ENCODE data around the gene FRMPD1.

FRMPD1 gene

GRCh38 chr9:37625036-37625757 is 25.6 kb upstream of the FRMPD1 start:
- no peak overlapping the region for H2BK15ac ChIP-seq (replicated peaks; ENCODE audit: low read depth)
- no peak overlapping the region for H3K27ac ChIP-seq (ENCODE audit: low read depth, low read length)
- H3K4me1 ChIP-seq (ENCODE audit: control insufficient read depth, low read depth, low read length), result no peaks in the 10 kb centered on the region
- no peak overlapping the region for H4K5ac ChIP-seq (ENCODE audit: low read length)
- H3K79me2 ChIP-seq (ENCODE audit: control insufficient read depth, insufficient read depth, low read length), result no peaks in the 10 kb centered on the region
- H3K4ac ChIP-seq (ENCODE audit: low read depth, low read length), result no peak overlapping the region
- H3K27me3 ChIP-seq (ENCODE audit: insufficient read depth, low read length, poor library complexity), result no peaks in the 10 kb centered on the region
- no peak overlapping the region for H3K56ac ChIP-seq (ENCODE audit: low read length)
- H2BK120ac ChIP-seq (ENCODE audit: low read depth, low read length), result no peak overlapping the region
- DNase-seq, result no peak
- no peak overlapping the region for H3K18ac ChIP-seq (ENCODE audit: low read length)
- no peak overlapping the region for H3K4me3 ChIP-seq (ENCODE audit: low read length)
- no CpG with 5 or more reads among the region's 5 CpGs for whole genome bisulfite sequencing (ENCODE audit: extremely low coverage, insufficient coverage, low lambda C conversion rate)
- no peaks in the 10 kb centered on the region for H3K36me3 ChIP-seq (ENCODE audit: control insufficient read depth, insufficient read depth, low read length)
- H3K79me1 ChIP-seq (ENCODE audit: low read length), result no peaks in the 10 kb centered on the region
- no peak overlapping the region for H3K9ac ChIP-seq (ENCODE audit: low read length)
- H3K23ac ChIP-seq (ENCODE audit: low read length), result no peak overlapping the region
- no peak overlapping the region for H4K8ac ChIP-seq (ENCODE audit: low read depth, low read length)
- no peak overlapping the region for H2AK5ac ChIP-seq (ENCODE audit: low read length)
- H2BK5ac ChIP-seq (ENCODE audit: low read length), result no peak overlapping the region
- H3K4me2 ChIP-seq (ENCODE audit: low read length), result no peak overlapping the region

DNA sequence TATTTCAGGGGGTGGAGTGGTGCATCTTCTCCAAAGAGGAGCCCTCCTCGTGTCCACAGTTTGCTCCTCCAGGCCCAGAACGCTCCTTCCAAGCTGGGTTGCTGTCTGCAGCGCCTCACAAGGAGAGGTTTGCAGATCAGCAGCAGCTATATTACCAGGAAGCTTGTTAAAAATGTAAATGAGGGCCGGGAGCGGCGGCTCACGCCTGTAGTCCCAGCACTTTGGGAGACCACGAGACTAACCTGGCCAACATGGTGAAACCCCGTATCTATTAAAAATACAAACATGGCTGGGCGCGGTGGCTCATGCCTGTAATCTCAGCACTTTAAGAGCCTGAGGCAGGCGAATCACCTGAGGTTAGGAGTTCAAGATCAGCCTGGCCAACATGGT is 25.0 kb upstream of the FRMPD1 start:
- Histone ChIP-seq H3K23ac (ENCODE audit: low read length) (no peak overlapping the region), H2BK120ac (ENCODE audit: low read depth, low read length) (no peak overlapping the region), H3K4me2 (ENCODE audit: low read length) (no peak overlapping the region), H3K79me2 (ENCODE audit: control insufficient read depth, insufficient read depth, low read length) (no peaks in the 10 kb centered on the region), H3K27ac (ENCODE audit: low read depth, low read length) (no peak overlapping the region), H2BK5ac (ENCODE audit: low read length) (no peak overlapping the region), H3K9ac (ENCODE audit: low read length) (no peak overlapping the region), H4K5ac (ENCODE audit: low read length) (no peak overlapping the region), H2BK15ac (replicated peaks; ENCODE audit: low read depth) (no peak overlapping the region), H3K27me3 (ENCODE audit: insufficient read depth, low read length, poor library complexity) (no peaks in the 10 kb centered on the region), H3K4me3 (ENCODE audit: low read length) (no peak overlapping the region), H3K36me3 (ENCODE audit: control insufficient read depth, insufficient read depth, low read length) (no peaks in the 10 kb centered on the region), H2AK5ac (ENCODE audit: low read length) (no peak overlapping the region), H3K18ac (ENCODE audit: low read length) (no peak overlapping the region), H3K56ac (ENCODE audit: low read length) (no peak overlapping the region), H3K4ac (ENCODE audit: low read depth, low read length) (no peak overlapping the region), H3K79me1 (ENCODE audit: low read length) (no peaks in the 10 kb centered on the region), H3K4me1 (ENCODE audit: control insufficient read depth, low read depth, low read length) (no peaks in the 10 kb centered on the region), H4K8ac (ENCODE audit: low read depth, low read length) (no peak overlapping the region)
- DNase-seq, result no peak
- WGBS (ENCODE audit: extremely low coverage, insufficient coverage, low lambda C conversion rate), result no CpG with 5 or more reads among the region's 12 CpGs

DNA sequence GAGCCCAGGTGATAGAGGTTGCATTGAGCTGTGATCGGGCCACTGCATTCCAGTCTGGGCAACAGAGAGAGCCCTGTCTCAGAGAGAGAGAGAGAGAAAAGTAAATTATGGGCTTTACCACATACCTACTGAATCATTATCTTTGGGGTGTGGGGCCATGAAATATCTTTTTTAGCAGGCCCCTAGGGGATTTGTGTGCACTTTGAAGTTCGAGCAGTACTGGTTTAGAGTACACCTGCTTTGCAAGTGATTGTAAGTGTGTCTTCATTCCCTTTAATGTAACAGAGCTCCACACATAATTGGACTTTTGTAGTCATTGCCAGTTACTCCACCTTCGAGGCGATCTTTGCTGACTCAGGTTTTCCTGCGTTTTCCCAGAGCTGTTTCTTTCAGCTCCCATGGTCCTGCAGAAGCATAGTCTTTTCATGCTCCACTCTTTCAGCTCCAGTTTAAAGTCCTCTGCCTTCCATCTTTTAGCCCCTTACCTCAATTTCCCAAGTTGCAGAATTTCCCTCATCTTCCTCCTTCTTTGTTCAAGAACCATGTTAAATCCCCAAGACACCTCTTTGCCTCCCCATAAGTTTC is 24.0 kb upstream of the FRMPD1 start:
- Histone ChIP-seq H4K8ac (ENCODE audit: low read depth, low read length) (no peak overlapping the region), H3K4ac (ENCODE audit: low read depth, low read length) (no peak overlapping the region), H4K5ac (ENCODE audit: low read length) (no peak overlapping the region), H3K27ac (ENCODE audit: low read depth, low read length) (no peak overlapping the region), H3K18ac (ENCODE audit: low read length) (no peak overlapping the region), H3K4me3 (ENCODE audit: low read length) (no peak overlapping the region), H3K9ac (ENCODE audit: low read length) (no peak overlapping the region), H3K79me2 (ENCODE audit: control insufficient read depth, insufficient read depth, low read length) (no peaks in the 10 kb centered on the region), H3K4me2 (ENCODE audit: low read length) (no peak overlapping the region), H3K56ac (ENCODE audit: low read length) (no peak overlapping the region), H2BK120ac (ENCODE audit: low read depth, low read length) (no peak overlapping the region), H3K79me1 (ENCODE audit: low read length) (no peaks in the 10 kb centered on the region), H2BK15ac (replicated peaks; ENCODE audit: low read depth) (no peak overlapping the region), H3K23ac (ENCODE audit: low read length) (no peak overlapping the region), H2BK5ac (ENCODE audit: low read length) (no peak overlapping the region), H3K36me3 (ENCODE audit: control insufficient read depth, insufficient read depth, low read length) (no peaks in the 10 kb centered on the region), H3K4me1 (ENCODE audit: control insufficient read depth, low read depth, low read length) (no peaks in the 10 kb centered on the region), H2AK5ac (ENCODE audit: low read length) (no peak overlapping the region), H3K27me3 (ENCODE audit: insufficient read depth, low read length, poor library complexity) (no peaks in the 10 kb centered on the region)
- no CpG with 5 or more reads among the region's 5 CpGs for WGBS (ENCODE audit: extremely low coverage, insufficient coverage, low lambda C conversion rate)
- DNase-seq, result no peak

DNA sequence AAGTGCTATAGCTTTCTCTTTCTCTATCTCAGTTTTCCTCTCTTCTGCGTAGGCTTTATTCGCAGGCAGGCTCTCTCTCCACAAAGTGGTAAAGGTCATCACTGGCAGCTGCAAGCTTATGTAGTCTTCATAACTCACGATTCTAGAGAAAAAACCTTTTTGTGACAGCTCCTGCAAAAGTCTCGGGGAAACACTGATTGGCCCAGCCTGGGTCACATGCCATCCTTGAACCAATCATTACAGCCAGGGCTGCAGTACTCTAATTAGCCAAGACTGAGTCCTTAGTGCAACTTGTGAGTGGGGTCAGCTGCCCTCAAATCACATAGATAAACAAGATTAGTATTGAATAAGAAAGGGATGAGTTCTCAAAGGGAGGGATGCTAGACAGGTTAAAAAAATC is 18.3 kb upstream of the FRMPD1 start:
- WGBS (ENCODE audit: extremely low coverage, insufficient coverage, low lambda C conversion rate), result no CpG with 5 or more reads among the region's 4 CpGs
- no peaks in the 10 kb centered on the region for H3K79me1 ChIP-seq (ENCODE audit: low read length)
- no peaks in the 10 kb centered on the region for H3K4me1 ChIP-seq (ENCODE audit: control insufficient read depth, low read depth, low read length)

GRCh38 chr9:37635808-37636207 is 14.9 kb upstream of the FRMPD1 start:
- Histone ChIP-seq H2BK120ac (ENCODE audit: low read depth, low read length) (no peak overlapping the region), H4K8ac (ENCODE audit: low read depth, low read length) (no peak overlapping the region)

More for the DNA sequence above, 18.3 kb upstream of the FRMPD1 start:
- Histone ChIP-seq H3K4me3 (ENCODE audit: low read length) (no peak overlapping the region), H3K4ac (ENCODE audit: low read depth, low read length) (no peak overlapping the region), H3K23ac (ENCODE audit: low read length) (no peak overlapping the region), H2BK5ac (ENCODE audit: low read length) (no peak overlapping the region), H2AK5ac (ENCODE audit: low read length) (no peak overlapping the region), H2BK15ac (replicated peaks; ENCODE audit: low read depth) (no peak overlapping the region), H3K9ac (ENCODE audit: low read length) (no peak overlapping the region), H3K27ac (ENCODE audit: low read depth, low read length) (no peak overlapping the region), H3K18ac (ENCODE audit: low read length) (no peak overlapping the region), H3K4me2 (ENCODE audit: low read length) (no peak overlapping the region), H3K36me3 (ENCODE audit: control insufficient read depth, insufficient read depth, low read length) (no peaks in the 10 kb centered on the region), H3K27me3 (ENCODE audit: insufficient read depth, low read length, poor library complexity) (no peaks in the 10 kb centered on the region), H3K56ac (ENCODE audit: low read length) (no peak overlapping the region), H3K79me2 (ENCODE audit: control insufficient read depth, insufficient read depth, low read length) (no peaks in the 10 kb centered on the region), H4K8ac (ENCODE audit: low read depth, low read length) (no peak overlapping the region), H2BK120ac (ENCODE audit: low read depth, low read length) (no peak overlapping the region), H4K5ac (ENCODE audit: low read length) (no peak overlapping the region)
- DNase-seq, result no peak

More at GRCh38 chr9:37635808-37636207, 14.9 kb upstream of the FRMPD1 start:
- no peaks in the 10 kb centered on the region for H3K79me2 ChIP-seq (ENCODE audit: control insufficient read depth, insufficient read depth, low read length)
- no peak overlapping the region for H3K56ac ChIP-seq (ENCODE audit: low read length)
- H2AK5ac ChIP-seq (ENCODE audit: low read length), result no peak overlapping the region
- H3K18ac ChIP-seq (ENCODE audit: low read length), result no peak overlapping the region
- DNase-seq, result no peak
- H2BK15ac ChIP-seq (replicated peaks; ENCODE audit: low read depth), result no peak overlapping the region
- H3K36me3 ChIP-seq (ENCODE audit: control insufficient read depth, insufficient read depth, low read length), result no peaks in the 10 kb centered on the region
- H3K4ac ChIP-seq (ENCODE audit: low read depth, low read length), result no peak overlapping the region
- H3K4me3 ChIP-seq (ENCODE audit: low read length), result no peak overlapping the region
- no peak overlapping the region for H2BK5ac ChIP-seq (ENCODE audit: low read length)
- H3K79me1 ChIP-seq (ENCODE audit: low read length), result no peaks in the 10 kb centered on the region
- H3K4me2 ChIP-seq (ENCODE audit: low read length), result no peak overlapping the region
- H3K27ac ChIP-seq (ENCODE audit: low read depth, low read length), result no peak overlapping the region
- WGBS (ENCODE audit: extremely low coverage, insufficient coverage, low lambda C conversion rate), result no CpG with 5 or more reads among the region's 16 CpGs
- H3K9ac ChIP-seq (ENCODE audit: low read length), result no peak overlapping the region
- H3K27me3 ChIP-seq (ENCODE audit: insufficient read depth, low read length, poor library complexity), result no peaks in the 10 kb centered on the region
- no peak overlapping the region for H4K5ac ChIP-seq (ENCODE audit: low read length)
- H3K23ac ChIP-seq (ENCODE audit: low read length), result no peak overlapping the region
- no peaks in the 10 kb centered on the region for H3K4me1 ChIP-seq (ENCODE audit: control insufficient read depth, low read depth, low read length)
